GM19351 (cell line): ENCODE measurements around the gene SH2D5.

ENCODE experiments used
- ATAC-seq: cut with Tn5 transposase; IDR thresholded peaks from one replicate; pipeline ENCODE4 v1.9.1; 2021; ENCODE audit warnings: mild to moderate bottlenecking, moderate library complexity; ENCODE audit not compliant: unreplicated experiment

Gene SH2D5

DNA sequence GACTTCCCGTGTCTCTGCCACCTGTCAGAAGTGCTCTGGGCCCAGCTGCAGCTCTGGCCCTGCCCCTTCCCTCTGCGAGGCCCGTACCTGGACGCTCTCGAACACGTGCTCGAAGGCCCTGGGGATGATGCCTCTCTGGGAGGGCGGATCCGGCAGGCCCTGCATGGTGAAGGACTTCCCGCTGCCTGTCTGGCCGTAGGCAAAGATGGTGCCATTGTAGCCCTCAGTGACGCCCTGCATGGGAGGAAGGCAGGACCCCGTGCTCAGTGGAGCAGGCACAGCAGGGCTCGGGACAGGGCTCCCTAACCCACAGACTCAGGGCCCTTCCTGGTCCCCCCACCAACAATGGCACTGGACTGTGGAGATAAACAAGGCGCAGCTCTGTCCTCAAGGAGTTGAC lies 17.1 kb downstream of the SH2D5 start:
- ATAC-seq, result no peak

DNA sequence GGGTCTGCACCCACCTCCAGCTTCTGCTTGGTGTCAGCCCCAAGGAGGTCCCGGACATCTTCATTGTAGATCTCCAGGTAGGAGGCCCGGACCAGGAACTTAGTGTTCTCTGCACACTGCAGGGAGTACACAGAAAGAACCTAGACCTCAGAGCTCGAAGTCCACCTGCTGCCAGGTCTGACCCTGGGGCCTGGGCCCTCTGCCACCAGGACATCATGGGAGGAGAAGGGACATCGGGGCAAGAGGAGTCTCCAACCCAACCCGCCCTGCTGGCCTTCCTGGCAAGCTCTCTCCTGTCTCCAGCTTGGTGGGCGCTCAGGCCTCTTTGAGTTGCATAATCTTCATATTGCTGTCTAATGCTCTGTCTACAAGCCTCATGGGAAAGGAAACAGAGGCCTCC lies 19.1 kb downstream of the SH2D5 start:
- no peak for ATAC-seq

DNA sequence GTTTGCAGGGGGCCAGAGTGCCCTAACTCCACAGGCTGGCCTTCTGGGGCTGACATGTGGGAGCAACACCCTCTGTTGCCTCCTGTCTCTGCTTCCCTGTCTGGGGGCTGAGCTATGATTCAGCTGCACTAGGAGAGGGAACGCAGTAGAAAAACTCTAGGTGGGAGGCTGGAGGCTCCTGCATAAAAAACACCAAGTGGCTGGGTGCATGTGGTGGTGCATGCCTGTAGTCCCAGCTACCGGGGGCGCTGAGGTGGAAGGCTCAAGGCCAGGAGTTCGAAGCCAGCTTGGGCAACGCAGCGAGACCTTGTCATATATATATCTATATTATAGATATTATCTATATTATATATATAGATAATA lies 20.3 kb downstream of the SH2D5 start:
- ATAC-seq, result no peak

DNA sequence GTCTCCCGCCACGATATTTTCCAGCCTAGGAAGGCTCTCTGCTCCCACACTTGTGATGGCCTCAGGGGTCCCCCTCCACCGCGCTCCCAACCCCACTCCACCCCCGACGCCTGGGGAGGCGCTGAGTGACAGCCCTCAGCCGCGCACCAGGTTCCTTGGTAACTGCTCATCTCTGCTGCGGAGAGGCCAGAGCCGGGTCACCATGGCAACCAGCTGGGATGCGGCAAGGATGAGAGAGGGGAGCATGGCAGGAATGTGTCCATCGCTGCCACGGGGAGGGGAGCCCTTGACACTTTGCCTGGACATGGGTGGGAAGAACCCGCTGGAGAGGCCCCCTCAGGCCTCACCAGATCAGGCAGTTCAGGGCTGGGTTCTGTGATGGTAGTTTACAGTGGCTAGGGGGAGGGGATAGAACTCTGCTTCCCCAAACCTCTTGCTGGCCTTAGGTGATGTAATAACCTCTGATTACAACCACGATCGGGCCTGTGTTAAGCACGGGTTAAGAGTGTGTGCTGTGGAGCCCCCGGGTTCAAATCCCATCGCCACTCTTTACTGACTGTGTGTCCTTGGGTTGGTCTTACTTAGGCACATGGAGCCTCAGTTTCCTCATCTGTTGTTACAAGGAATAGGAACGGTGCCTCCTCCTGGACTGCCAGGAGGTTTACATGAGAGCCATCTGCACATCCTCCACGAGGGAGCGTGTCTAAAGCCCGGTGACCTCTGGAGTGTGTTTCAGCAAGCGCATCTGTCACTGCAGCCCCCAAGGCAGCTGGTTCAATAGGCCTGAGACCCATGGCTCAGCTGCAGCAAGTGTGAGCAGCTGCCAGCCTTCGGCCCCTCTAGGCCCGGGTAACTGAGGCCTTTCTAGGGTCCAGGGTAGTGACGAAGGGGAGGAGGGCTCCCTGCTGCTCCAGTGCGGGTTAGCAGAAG lies 21.0 kb downstream of the SH2D5 start:
- no peak for ATAC-seq

DNA sequence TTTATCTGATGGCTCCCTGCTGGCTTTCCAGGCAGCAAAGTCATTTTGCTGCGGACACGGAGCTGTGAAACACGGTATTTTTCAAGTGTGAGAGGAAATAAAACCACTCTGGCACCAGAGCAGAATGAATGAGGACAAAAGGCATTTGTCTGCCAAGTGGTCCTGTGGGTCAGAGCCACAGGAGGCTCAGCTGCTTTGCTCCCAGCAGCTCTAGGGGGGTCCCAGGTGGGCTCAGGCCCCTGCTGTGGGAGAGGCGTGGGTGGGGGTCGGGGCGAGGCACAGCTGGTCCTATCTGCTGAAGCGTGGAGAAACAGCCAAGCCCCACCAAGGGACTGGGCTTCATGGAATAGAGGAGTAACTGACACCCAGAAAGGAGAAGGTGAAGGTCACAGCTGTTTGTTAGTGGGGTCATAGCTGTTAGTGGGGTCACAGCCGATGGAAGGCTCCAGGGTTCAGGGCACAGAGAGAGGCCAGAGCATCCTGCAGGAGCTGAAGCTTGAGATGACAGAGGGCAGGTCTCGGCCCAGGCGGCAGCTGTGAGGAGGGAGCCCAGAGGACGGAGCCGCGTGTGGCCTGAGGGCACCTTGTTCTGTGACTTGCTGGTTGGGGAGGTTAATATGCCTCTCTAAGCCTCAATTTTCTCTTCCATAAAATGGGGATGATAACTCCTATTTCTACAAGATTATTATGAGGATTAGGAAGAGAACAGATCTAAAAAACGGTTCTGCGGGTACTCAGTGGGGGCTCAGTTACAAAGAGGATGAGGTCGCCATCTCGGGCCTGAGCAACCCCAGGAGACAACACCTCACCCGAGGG lies 21.8 kb downstream of the SH2D5 start:
- no peak for ATAC-seq

DNA sequence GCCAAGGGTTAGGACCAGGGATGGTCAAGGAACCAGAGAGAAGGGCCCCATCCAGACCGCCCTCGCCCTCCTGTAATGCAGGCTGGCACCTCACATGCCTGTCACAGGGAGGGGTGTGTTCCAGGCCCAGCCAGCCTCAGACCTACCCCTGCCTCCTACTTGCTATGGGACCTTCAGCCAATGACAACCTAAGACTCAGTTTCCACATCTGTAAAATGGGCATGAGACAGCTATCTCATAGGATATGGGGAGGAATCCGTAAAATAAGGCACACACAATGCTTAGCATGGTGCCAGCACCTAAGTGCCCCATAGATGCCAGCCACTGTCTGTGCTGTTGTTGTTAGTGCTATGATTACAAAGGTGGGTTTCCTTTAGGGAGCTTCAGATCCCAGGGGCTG lies 22.6 kb downstream of the SH2D5 start:
- ATAC-seq, result no peak

DNA sequence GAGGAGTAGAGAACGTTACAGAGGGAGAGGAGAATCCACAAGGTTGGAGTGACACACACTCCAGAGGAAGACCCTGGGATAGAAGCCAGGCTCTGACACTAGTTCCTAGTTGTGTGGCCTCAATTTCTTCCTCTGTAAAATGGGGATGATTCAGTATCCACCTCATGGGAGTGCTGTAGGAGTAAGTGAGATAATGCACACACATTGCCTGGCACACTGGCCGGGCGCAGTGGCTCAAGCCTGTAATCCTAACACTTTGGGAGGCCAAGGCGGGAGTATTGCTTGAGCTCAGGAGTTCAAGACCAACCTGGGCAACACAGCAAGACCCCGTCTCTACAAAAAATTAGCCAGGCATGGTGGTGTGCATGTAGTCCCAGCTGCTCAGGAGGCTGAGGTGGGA lies 23.6 kb downstream of the SH2D5 start:
- ATAC-seq, result no peak

DNA sequence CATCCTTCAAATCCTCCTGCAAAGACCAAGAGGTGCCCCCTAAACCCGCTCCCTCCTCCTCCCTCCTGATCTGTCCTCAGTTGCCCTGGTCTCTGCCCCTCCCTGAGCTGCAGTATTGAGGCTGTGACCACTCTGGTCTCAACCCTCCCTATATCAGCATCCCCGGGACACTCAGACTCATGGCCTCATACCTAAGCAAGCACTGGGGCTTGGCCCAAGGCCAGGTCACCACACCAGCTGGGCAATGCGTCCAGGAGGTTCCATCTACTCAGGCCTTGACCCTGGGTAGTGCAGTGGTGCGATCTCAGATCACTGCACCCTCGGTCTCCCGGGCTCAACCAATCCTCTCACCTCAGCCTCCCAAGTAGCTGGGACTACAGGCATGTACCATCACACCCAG lies 24.4 kb downstream of the SH2D5 start:
- ATAC-seq, result no peak

DNA sequence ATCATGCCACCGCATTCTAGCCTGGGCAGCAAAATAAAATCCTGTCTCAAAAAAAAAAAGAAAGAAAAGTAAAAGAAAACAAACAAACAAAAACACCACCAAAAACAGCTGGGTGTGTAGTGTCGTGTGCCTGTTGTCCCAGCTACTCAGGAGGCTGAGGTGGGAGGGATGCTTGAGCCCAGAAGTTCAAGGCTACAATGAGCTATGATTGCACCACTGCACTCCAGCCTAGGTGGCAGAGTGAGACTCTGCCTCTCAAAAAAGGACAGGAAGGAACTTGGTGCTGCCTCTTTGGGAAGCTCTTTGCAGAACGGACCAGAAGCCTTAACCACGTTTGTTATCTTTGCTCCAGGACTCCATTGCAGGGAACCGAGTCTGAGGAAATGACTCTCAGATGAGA lies 25.7 kb downstream of the SH2D5 start:
- no peak for ATAC-seq

DNA sequence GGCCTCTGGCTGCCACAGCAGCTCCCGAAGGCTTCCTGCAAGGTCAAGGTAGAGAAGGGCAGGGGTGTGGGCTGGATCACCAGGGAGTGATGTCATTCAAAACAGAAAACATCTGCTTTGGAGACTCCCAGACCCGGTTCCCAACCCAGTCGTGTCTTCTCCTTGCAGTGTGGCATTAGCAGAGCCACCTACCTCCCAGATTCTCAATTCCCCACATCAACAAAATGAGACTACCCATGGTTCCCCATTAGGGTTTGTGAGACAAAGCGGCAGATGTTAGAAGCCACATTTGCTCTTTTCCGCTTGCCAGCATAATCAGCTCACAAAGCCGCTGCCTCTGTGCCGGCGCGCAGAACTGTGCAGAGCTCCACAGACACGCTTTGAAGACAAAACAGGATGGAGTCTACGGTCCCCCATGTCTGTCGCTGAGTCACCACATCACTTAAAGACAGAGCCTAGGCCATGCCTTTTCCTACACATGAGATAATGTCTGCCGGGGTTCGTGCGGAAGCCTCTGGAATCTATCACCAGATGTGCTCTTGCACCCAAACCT lies 27.2 kb downstream of the SH2D5 start:
- no peak for ATAC-seq

DNA sequence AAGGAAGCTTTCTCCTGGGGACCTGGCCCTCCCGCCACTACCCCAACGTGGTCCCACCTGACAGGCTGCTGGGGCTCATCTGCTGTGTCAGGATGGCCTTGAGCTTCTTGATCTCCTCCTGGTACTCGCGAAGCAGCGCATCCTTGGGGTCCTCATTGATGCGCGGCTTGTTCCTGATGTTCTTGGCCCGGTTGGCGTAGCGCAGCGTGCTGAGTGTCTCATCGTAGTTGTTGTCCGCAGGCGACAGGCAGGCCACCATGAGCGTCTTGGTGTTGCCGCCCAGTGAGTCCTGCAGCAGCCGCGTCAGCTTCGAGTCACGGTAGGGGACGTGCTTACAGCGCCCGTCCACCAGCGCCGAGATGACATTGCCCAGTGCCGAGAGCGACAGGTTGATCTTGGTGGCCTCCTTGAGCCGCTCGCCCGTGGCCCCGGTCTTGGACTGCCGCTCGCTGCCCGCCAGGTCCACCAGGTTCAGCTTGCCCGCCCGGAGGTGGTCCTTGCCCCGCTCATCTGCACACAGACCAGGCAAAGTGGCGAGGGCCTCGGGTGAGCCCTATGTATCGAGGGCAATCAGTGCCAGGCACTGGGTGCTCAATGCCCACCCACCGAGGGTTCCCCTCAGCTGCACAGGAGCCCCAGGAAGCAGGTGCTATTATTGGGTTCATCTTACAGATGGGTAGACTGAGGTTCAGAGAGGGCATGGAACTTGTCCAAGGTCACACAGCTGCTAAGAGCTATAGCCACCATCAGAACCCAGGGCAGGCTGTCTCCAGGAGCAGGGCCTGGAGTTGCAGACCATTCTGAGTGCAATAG lies 27.9 kb downstream of the SH2D5 start:
- no peak for ATAC-seq

DNA sequence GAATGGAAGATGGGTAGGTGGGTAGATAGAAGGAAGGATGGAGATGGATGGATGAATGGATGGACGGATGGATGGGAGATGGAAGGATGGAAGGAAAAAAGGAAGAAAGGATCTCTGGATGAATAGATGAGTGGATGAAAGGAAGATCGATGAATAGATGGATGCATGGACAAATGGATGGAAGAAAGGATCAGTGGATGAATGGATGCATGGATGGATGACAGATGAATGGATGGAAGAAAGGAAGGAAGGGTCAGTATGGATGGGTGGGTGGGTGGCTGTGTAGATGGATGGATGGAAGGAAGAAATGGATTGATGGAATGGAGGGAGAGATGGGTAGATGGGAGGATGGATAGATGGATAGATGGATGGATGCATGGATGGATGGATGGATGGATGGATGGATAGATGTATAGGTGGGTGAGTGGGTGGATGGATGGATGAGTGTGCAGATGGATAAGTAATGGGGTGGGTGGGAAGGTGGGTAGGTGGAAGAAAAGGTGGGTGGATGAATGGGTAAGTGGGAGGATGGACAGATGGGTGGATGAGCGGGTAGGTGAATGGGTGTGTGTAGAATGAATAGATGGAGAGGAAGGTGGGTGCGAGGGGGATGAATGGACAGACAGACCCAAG lies 29.3 kb downstream of the SH2D5 start:
- ATAC-seq, result no peak

DNA sequence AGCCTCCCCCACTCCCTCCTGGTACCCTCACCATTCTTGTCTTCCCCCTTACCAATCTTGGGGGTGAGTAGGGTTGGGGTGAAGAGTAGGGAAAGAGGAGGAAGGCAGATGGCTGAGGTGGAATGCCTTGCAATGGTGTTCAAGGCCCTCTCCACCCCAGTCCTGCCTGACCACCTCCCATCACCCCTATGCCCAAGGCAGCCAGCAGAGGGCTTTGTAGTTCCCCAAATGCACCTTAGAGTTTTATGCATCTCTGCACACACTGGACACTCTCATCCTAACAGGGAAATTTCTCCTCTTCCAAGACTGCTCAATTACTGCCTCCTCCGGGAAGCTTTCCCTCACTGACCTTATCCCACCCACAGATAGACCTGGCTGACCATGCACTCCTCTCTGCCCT lies 30.1 kb downstream of the SH2D5 start:
- no peak for ATAC-seq

DNA sequence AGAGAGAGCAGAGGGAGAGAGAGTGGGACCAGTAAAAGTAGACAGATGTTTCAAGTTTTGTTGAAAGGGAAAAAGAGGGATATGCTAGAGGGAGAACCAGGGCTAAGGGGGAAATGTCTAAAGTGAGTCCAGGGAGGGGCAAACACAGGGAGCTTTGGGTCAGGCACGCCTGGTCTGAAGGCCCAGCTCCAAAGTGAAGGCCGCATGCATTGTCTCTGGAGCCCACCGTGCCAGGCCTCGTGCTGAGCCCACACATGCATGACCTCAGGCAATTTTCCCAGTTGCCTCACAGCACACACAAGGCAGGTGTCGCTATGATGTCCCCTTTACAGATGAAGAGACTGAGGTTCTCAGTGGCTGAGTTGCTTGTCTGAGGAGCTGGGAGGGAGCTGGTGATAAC lies 30.7 kb downstream of the SH2D5 start:
- ATAC-seq, result no peak

DNA sequence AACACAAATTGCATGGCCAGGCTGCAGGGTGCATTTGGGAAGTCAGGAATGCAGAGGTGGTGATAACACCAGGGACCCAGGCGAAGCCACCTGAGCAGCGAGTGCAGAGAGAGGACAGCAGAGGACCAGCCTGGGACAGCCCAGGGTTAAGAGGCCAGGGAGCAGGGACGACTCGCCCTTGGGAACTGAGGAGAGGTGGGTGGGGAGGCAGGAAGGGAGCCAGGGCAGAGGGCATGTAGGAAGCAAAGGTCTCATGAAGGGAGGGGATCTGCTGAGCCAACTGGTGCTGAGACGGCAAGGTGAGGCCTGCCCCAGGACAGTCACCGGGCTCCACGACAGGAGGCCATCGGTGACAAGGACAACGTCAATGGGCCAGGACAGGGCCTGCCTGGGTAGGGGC lies 31.1 kb downstream of the SH2D5 start:
- no peak for ATAC-seq

DNA sequence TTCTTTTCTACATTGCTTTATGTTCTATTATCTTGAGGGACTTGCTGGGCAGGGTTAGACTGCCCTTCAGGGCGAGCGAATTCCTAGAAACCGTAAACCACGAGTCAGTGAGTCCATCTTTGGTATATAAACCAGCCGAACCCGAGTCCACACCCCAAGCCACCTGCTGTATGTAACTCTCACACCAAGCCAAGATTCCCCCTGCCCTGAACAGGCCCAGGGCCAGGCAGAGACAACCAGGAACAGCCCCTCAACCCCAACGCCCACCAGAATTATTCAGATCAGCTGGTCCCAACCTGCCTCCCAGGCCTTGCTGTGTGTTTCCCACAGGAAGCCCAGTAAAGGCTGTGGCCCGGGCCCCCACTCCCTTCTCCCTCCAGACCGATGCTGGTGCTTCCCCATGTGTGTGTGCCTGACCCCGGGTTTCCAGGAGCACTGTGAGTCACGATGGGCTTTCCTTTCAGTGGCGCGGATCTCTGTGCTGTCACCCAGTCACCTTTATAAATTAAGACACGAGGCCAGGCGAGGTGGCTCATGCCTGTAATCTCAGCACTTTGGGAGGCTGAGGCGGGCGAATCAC lies 31.8 kb downstream of the SH2D5 start:
- no peak for ATAC-seq

DNA sequence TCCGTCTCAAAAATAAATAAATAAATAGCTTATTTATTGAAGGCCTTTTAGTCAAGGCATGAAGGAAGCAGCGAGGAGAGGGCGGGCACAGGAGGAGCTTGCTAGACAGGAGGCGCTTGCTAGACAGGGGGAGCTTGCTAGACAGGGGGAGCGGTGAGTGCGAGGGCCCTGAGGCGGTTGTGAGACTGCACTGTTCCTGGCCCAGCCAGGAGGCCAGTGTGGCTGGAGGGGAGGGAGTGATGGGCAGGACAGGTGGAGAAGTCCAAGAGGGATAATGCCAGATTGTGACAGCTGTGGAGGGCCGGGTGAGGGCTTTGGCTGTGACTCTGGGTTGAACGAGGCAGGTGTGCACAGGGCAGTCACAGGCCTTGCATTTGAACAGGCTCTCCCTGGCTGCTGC lies 32.9 kb downstream of the SH2D5 start:
- ATAC-seq, result no peak

DNA sequence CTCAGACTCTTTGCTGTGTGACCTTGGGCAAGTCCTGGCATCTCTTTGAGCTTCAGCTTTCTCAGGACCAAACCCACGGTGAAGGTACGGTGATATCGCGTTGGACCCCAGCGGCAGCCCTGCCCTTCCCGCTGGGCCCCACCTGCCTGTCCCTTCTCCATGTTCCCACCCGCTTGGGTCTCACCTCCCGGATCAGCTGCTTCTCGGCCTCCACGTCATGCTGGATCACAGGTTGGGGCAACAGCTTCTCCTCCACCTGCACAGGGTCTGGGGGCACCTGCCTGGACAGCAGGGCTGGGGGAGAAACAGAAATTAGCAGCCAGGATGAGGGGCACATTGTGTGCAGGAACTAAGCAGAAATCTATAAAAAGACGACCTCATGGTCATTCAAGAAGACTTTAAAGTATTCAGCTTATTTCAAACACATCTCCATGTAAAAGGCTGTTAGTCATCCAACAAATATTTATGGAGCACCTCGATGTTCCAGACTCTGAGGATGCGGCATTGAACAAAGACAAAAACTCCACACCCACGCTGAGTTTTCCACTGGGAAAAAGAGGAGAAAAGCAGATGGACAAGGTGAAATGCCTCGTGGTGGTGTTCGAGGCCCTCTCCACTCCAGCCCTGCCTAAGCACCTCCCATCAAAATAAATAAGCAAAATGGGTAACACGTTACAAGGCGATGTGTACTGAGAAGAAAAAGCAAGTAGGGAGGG lies 34.1 kb downstream of the SH2D5 start:
- no peak for ATAC-seq

DNA sequence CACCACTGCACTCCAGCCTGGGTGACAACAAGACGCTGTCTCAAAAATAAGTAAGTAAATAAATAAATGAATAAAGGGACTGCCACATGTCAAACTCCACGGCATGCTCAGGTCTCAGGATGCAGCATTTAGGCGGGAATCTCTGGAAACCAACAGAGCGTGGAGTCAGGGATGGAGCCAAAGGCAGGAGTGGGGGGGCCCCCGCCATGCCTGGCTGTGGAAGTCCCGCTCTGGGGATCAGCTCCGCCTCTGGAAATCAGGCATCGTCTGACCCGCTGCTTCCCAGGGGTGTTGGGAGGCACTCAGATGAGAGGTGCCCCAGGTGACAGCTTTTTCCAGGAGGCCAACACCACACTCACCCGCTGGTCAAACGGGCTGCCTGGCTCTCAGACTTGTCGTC lies 34.9 kb downstream of the SH2D5 start:
- ATAC-seq, result no peak
